NT2/D1 (cell line): ENCODE measurements around the gene PCDHA3.
"Not testable (repeated sequence)": the region's sequence is repeated elsewhere in the genome, so short reads cannot be mapped to it uniquely, and the experiment has no call there.

Experiments
- YY1 ChIP-seq: IDR thresholded peaks from 2 replicates; pipeline ENCODE4 v1.6.1; 2011; ENCODE audit not compliant: insufficient read length, insufficient read depth
- ZNF274 ChIP-seq: IDR thresholded peaks from 2 replicates; pipeline ENCODE4 v1.6.1; 2011; ENCODE audit warnings: mild to moderate bottlenecking, low read depth, low read length

DNA sequence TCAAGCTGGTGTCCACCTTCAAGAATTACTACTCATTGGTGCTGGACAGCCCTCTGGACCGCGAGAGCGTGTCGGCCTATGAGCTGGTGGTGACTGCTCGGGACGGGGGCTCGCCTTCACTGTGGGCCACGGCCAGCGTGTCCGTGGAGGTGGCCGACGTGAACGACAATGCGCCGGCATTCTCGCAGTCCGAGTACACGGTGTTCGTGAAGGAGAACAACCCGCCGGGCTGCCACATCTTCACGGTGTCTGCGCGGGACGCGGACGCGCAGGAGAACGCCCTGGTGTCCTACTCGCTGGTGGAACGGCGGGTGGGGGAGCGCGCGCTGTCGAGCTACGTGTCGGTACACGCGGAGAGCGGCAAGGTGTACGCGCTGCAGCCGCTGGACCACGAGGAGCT lies 1.5 kb downstream of the PCDHA3 start:
- TF ChIP-seq YY1, ZNF274: not testable (repeated sequence)
